B cell (primary cell): ENCODE results near the gene HSD17B2. TPM values are rescaled to one million over a fixed set of nuclear protein-coding genes. Genes with fewer than 3 reads are reported as not detected.

Experiments used
- ATAC-seq: fragments of 200-7000 bp; cut with Tn5 transposase; one replicate; pipeline ENCODE4 v1.10.0; 2021; ENCODE audit warnings: low read depth, mild to moderate bottlenecking, moderate number of reproducible peaks, moderate library complexity
- CTCF ChIA-PET: fragments of 350-600 bp; sonication (Branson Sonifier 250); formaldehyde crosslinking; loops from one replicate; lab custom pipeline; 2021; ENCODE audit warnings: antibody characterized with exemption, inconsistent platforms; lab: Charles Lee
- POLR2A ChIA-PET: fragments of 350-600 bp; sonication (Branson Sonifier 250); formaldehyde crosslinking; loops from one replicate; lab custom pipeline; 2021; ENCODE audit warnings: antibody characterized with exemption; lab: Charles Lee
- DNase-seq: peaks from one replicate; pipeline ENCODE4 v3.0.0; 2013
- H2AFZ ChIP-seq: 2 replicates; pipeline ENCODE4 v1.6.1; 2012; ENCODE audit warnings: mild to moderate bottlenecking, low read depth, low read length; ENCODE audit not compliant: insufficient read depth, poor library complexity, severe bottlenecking
- H3K27ac ChIP-seq, 2 donors: 1 replicate in 1 of 2; 2 replicates in 1 of 2; pipeline ENCODE4 v1.5.1; 2012 to 2013; ENCODE audit warnings: low read length in 2 of 2, mild to moderate bottlenecking in 2 of 2, moderate library complexity in 1 of 2
- H3K27me3 ChIP-seq, 4 experiments: fragments of 200-600 bp in 1 of 4; sonication (generic) in 1 of 4; replicated peaks in 1 of 4; 1 replicate in 2 of 4; 2 replicates in 2 of 4; pipeline versions ENCODE4 v1.6.1 to v1.7.0; 2013 to 2016; ENCODE audit warnings: low read length in 3 of 4, mild to moderate bottlenecking in 2 of 4, mixed read lengths in 1 of 4, moderate library complexity in 1 of 4; ENCODE audit not compliant: insufficient read depth in 4 of 4, control insufficient read depth in 3 of 4; ENCODE audit errors: control extremely low read depth in 1 of 4
- H3K36me3 ChIP-seq, 2 experiments: replicated peaks in 1 of 2; 1 replicate in 1 of 2; 2 replicates in 1 of 2; pipeline versions ENCODE4 v1.6.1 to v1.7.1; 2013; ENCODE audit warnings: low read length in 1 of 2; ENCODE audit not compliant: insufficient read depth in 2 of 2, control insufficient read depth in 1 of 2; ENCODE audit errors: control extremely low read depth in 1 of 2, extremely low read depth in 1 of 2
- H3K4me1 ChIP-seq, 2 donors: fragments of 200-600 bp in 1 of 2; sonication (generic) in 1 of 2; 1 replicate in 1 of 2; 2 replicates in 1 of 2; pipeline versions ENCODE4 v1.5.1 to v1.6.1; 2013 to 2017; ENCODE audit warnings: low read length in 2 of 2; ENCODE audit not compliant: control insufficient read depth in 2 of 2, insufficient read depth in 2 of 2
- H3K4me2 ChIP-seq: replicated peaks from 2 replicates; pipeline ENCODE3; 2012; ENCODE audit warnings: mild to moderate bottlenecking, low read depth, low read length; ENCODE audit not compliant: poor library complexity, severe bottlenecking
- H3K4me3 ChIP-seq, 5 experiments: fragments of 200-600 bp in 1 of 5; sonication (generic) in 1 of 5; 1 replicate in 3 of 5; 2 replicates in 2 of 5; pipeline versions ENCODE4 v1.5.1 to v1.7.0; 2011 to 2016; ENCODE audit warnings: low read length in 4 of 5, mild to moderate bottlenecking in 4 of 5, low read depth in 2 of 5, control low read depth in 1 of 5, moderate library complexity in 1 of 5; ENCODE audit not compliant: insufficient read depth in 1 of 5; ENCODE audit errors: control extremely low read depth in 1 of 5, extremely low read depth in 1 of 5
- H3K79me2 ChIP-seq: fragments of 200-600 bp; sonication (generic); one replicate; pipeline ENCODE4 v1.6.0; 2016; ENCODE audit warnings: low read length; ENCODE audit not compliant: control insufficient read depth, insufficient read depth
- H3K9ac ChIP-seq: fragments of 200-600 bp; sonication (generic); 2 replicates; pipeline ENCODE4 v1.6.1; 2017; ENCODE audit warnings: mild to moderate bottlenecking, low read length, moderate library complexity
- H3K9me3 ChIP-seq, 3 donors: one replicate each; pipeline versions ENCODE4 v1.6.1 to v1.7.1; 2013; ENCODE audit warnings: low read length in 2 of 3; ENCODE audit not compliant: control insufficient read depth in 2 of 3, insufficient read depth in 1 of 3; ENCODE audit errors: control extremely low read depth in 1 of 3
- H4K20me1 ChIP-seq: 2 replicates; pipeline ENCODE4 v1.6.0; 2012; ENCODE audit warnings: mild to moderate bottlenecking, low read length; ENCODE audit not compliant: insufficient read depth, control insufficient read depth, poor library complexity, severe bottlenecking
- H3K27ac Mint-ChIP-seq: one replicate; pipeline ENCODE4 v1.8.0; 2021; ENCODE audit warnings: mixed read lengths
- H3K27me3 Mint-ChIP-seq: one replicate; pipeline ENCODE4 v1.8.0; 2021; ENCODE audit warnings: mixed read lengths
- H3K4me1 Mint-ChIP-seq: one replicate; pipeline ENCODE4 v1.8.0; 2021; ENCODE audit warnings: mixed read lengths
- H3K4me3 Mint-ChIP-seq: one replicate; pipeline ENCODE4 v1.8.0; 2021; ENCODE audit warnings: mixed read lengths
- H3K9me3 Mint-ChIP-seq: one replicate; pipeline ENCODE4 v1.8.0; 2022; ENCODE audit warnings: mixed read lengths; ENCODE audit not compliant: insufficient read depth
- EZH2 ChIP-seq: IDR thresholded peaks from 2 replicates; pipeline ENCODE4 v1.6.1; 2012; ENCODE audit warnings: borderline replicate concordance, low read depth, mild to moderate bottlenecking, moderate library complexity, low read length; ENCODE audit not compliant: insufficient read depth, poor library complexity, severe bottlenecking
- WGBS: methylation state at CpG from one replicate; pipeline ENCODE4 v1.1.5; 2013; ENCODE audit warnings: missing lambda C conversion rate; ENCODE audit not compliant: insufficient coverage; 5-methylcytosine and 5-hydroxymethylcytosine counted together
- intact Hi-C: fragments of 100-400 bp; cut with micrococcal nuclease; formaldehyde crosslinking; loops from one replicate; pipeline ENCODE4 v1.10.0; 2022
- polyA plus RNA-seq: library from polyadenylated mRNA; depleted of rRNA; stranded (reverse); fragments of >200 nt; gene quantifications from 2 replicates; pipeline ENCODE4 v1.2.3, GENCODE V29; 2012
- total RNA-seq, 2 donors: library from RNA; stranded (reverse); fragments of 120-200 nt in 1 of 2; gene quantifications; 1 replicate in 1 of 2; 2 replicates in 1 of 2; pipeline versions ENCODE4 v1.2.3 to v1.2.4, GENCODE V29; 2013 to 2022
- TF ChIP-seq, protein P1 (sequence below): fragments of 200-600 bp; IDR thresholded peaks from one replicate; pipeline ENCODE4 v1.8.0; 2022; ENCODE audit warnings: antibody characterized with exemption, mild to moderate bottlenecking

The HSD17B2 gene
- total and polyA plus RNA-seq, 2 donors (not counting 1 experiment from before 2014, with no cell fraction given): not detected

DNA sequence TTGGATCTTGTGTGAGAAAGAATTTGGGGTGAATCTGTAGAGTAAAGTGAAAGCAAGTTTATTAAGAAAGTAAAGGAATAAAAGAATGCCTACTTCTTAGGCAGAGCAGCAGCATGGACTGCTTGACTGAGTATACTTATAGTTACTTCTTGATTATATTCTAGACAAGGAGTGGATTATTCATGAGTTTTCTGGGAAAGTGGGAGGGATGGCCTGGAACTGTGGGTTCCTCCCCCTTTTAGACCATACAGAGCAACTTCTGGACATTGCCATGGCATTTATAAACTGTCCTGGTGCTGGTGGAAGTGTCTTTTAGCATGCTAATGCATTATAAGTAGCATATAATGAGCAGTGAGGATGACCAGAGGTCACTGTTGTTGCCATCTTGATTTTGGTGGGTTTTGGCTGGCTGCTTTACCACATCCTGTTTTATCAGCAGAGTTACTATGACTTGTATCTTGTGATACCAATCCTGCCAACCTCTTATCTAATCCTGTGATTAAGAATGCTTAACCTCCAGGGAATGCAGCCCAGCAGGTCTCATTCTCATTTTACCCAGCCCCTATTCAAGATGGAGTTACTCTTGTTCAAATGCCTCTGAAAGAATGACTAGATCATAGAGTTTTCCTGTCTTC lies 58.7 kb downstream of the HSD17B2 start:
- no peak for DNase-seq
- Histone ChIP-seq H3K4me1 (no peaks in the 10 kb centered on the region), H4K20me1 (no peaks in the 10 kb centered on the region), H3K27ac (no peak overlapping the region), H3K4me3 (no peak overlapping the region), H3K36me3 (no peaks in the 10 kb centered on the region), H3K4me2 (no peak overlapping the region), H3K9me3 (no peaks in the 10 kb centered on the region), H2AFZ (no peak overlapping the region), H3K79me2 (no peaks in the 10 kb centered on the region), H3K27me3 (peaks cover 0 to 14% (median 0%) of the 10 kb centered on the region in 4 experiments), H3K9ac (no peak overlapping the region)
- POLR2A ChIA-PET: no interaction called here
- intact Hi-C loops: no loop called here
- CTCF ChIA-PET: no interaction called here
- Mint-ChIP-seq H3K9me3 (no peaks in the 10 kb centered on the region), H3K4me1 (no peaks in the 10 kb centered on the region), H3K27me3 (peaks cover 32% of the 10 kb centered on the region), H3K27ac (no peak overlapping the region), H3K4me3 (no peak overlapping the region)
- no peak for ATAC-seq
- TF ChIP-seq, protein P1, sequence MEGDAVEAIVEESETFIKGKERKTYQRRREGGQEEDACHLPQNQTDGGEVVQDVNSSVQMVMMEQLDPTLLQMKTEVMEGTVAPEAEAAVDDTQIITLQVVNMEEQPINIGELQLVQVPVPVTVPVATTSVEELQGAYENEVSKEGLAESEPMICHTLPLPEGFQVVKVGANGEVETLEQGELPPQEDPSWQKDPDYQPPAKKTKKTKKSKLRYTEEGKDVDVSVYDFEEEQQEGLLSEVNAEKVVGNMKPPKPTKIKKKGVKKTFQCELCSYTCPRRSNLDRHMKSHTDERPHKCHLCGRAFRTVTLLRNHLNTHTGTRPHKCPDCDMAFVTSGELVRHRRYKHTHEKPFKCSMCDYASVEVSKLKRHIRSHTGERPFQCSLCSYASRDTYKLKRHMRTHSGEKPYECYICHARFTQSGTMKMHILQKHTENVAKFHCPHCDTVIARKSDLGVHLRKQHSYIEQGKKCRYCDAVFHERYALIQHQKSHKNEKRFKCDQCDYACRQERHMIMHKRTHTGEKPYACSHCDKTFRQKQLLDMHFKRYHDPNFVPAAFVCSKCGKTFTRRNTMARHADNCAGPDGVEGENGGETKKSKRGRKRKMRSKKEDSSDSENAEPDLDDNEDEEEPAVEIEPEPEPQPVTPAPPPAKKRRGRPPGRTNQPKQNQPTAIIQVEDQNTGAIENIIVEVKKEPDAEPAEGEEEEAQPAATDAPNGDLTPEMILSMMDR: no peak
- no peak for TF ChIP-seq EZH2

DNA sequence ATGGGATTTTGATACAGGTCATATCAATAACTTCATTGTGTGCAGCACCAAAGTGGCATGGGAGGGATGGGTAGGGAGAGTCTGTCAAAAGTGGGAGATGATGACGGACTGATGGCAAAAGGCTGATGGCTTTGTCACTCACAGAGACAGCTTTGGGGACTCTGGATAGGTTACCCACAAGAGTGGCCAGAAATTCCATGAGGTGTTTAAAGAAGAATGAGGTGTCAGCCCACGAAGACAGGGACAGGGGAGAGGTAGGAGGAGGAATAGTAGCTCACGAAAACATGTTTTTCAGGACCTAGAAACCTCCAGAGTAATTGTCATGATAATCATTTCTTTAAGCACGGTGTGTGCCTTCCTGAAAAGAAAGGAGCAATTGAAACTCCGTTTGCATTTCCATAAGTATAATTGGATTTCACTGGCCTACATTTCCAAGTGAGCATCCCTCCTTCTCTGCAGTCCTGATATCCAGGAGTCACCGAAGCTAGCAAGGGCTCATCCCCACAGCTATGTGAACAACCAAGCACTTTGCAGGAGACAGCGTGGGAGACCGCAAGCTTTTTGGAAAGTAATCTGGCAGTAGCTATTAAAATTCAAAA lies 60.0 kb downstream of the HSD17B2 start:
- Histone ChIP-seq H3K9me3 (no peaks in the 10 kb centered on the region), H3K9ac (no peak overlapping the region), H3K27me3 (peaks cover 0 to 10% (median 0%) of the 10 kb centered on the region in 4 experiments), H3K27ac (no peak overlapping the region), H3K4me2 (no peak overlapping the region), H3K4me3 (no peak overlapping the region), H3K4me1 (no peaks in the 10 kb centered on the region), H3K79me2 (no peaks in the 10 kb centered on the region), H3K36me3 (no peaks in the 10 kb centered on the region), H2AFZ (peak overlapping the region; percentile 9), H4K20me1 (no peaks in the 10 kb centered on the region)
- Mint-ChIP-seq H3K4me3 (no peak overlapping the region), H3K27me3 (peaks cover 29% of the 10 kb centered on the region), H3K9me3 (no peaks in the 10 kb centered on the region), H3K4me1 (no peaks in the 10 kb centered on the region), H3K27ac (no peak overlapping the region)
- TF ChIP-seq, protein P1: no peak
- TF ChIP-seq EZH2: no peak
- DNase-seq: no peak
- intact Hi-C loops: no loop called here
- ATAC-seq: no peak
- POLR2A ChIA-PET: no interaction called here
- 50% methylated on average over 5 of the region's 8 CpGs for WGBS
- CTCF ChIA-PET: no interaction called here
